HCT116 (cell line): ENCODE data around the gene KLF3. TPM values are rescaled to one million over a fixed set of nuclear protein-coding genes. Genes with fewer than 3 reads are reported as not detected.

Experiments
- ATAC-seq: fragments of 200-7000 bp; cut with Tn5 transposase; 2 replicates; pipeline ENCODE4 v1.9.1; 2020; ENCODE audit warnings: mild to moderate bottlenecking, moderate library complexity
- BruUV-seq: library from RNA; stranded (reverse); fragments of 400-500 nt; replicated peaks from 2 replicates; lab custom pipeline; 2021; lab: Mats Ljungman, UMichigan
- CTCF ChIA-PET: fragments of 300-600 bp; sonication (Branson Sonifier 250); formaldehyde crosslinking; loops from one replicate; lab custom pipeline; 2021; ENCODE audit warnings: antibody characterized with exemption; lab: Charles Lee
- POLR2A ChIA-PET: fragments of 300-600, 350-600 bp; sonication (Branson Sonifier 250); formaldehyde crosslinking; loops from one replicate; lab custom pipeline; 2021; ENCODE audit warnings: antibody characterized with exemption; lab: Charles Lee
- RAD21 ChIA-PET, 2 experiments: fragments of 300-600 bp; sonication (Branson Sonifier 250); formaldehyde crosslinking; loops; one replicate each; lab custom pipeline; 2023; ENCODE audit warnings: low total read pairs in 2 of 2; ENCODE audit not compliant: uncharacterized antibody in 2 of 2, unreplicated experiment in 2 of 2, low non-redundant PET in 1 of 2; lab: Charles Lee
- DNase-seq: peaks from one replicate; pipeline ENCODE4 v3.0.0-alpha.2; 2010; ENCODE audit warnings: low read depth, low spot score
- H2AFZ ChIP-seq: fragments of 200-600 bp; shearing (Covaris generic), sonication (generic); 2 replicates; pipeline ENCODE4 v1.6.1; 2017; ENCODE audit warnings: low read depth, mixed run types, mixed read lengths, antibody characterized with exemption, low read length; ENCODE audit not compliant: poor library complexity, severe bottlenecking
- H3K27ac ChIP-seq: 2 replicates; pipeline ENCODE4 v1.5.1; 2012; ENCODE audit warnings: low read depth, low read length
- H3K27me3 ChIP-seq: fragments of 200-600 bp; sonication (generic); 2 replicates; pipeline ENCODE4 v1.6.1; 2016; ENCODE audit warnings: mixed run types, low read length, mixed read lengths; ENCODE audit not compliant: insufficient read depth
- H3K36me3 ChIP-seq, 2 experiments: fragments of 200-500 bp in 1 of 2; fragments of 200-600 bp in 1 of 2; sonication (Bioruptor generic) in 1 of 2; sonication (generic) in 1 of 2; 2 replicates each; pipeline versions ENCODE4 v1.5.1 to v1.6.1; 2014 to 2016; ENCODE audit warnings: low read length in 2 of 2, inconsistent platforms in 1 of 2, mixed read lengths in 1 of 2, mixed run types in 1 of 2; ENCODE audit not compliant: insufficient read depth in 2 of 2, control insufficient read depth in 1 of 2
- H3K4me1 ChIP-seq, 2 experiments: fragments of 200-600 bp in 1 of 2; sonication (generic) in 1 of 2; 2 replicates each; pipeline versions ENCODE4 v1.5.1 to v1.6.1; 2012 to 2017; ENCODE audit warnings: low read length in 2 of 2, inconsistent platforms in 1 of 2, mild to moderate bottlenecking in 1 of 2, mixed read lengths in 1 of 2, mixed run types in 1 of 2, moderate library complexity in 1 of 2; ENCODE audit not compliant: insufficient read depth in 2 of 2, control insufficient read depth in 1 of 2
- H3K4me2 ChIP-seq: fragments of 200-600 bp; sonication (generic); 2 replicates; pipeline ENCODE4 v1.6.1; 2017; ENCODE audit warnings: mixed run types, low read length, mixed read lengths
- H3K4me3 ChIP-seq, 2 experiments: fragments of 200-600 bp in 1 of 2; sonication (generic) in 1 of 2; replicated peaks in 1 of 2; 2 replicates each; pipeline ENCODE4 v1.5.1; 2011 to 2016; ENCODE audit warnings: low read length in 2 of 2, control low read depth in 1 of 2, low read depth in 1 of 2, mild to moderate bottlenecking in 1 of 2, mixed read lengths in 1 of 2, mixed run types in 1 of 2
- H3K79me2 ChIP-seq: fragments of 200-600 bp; sonication (generic); 2 replicates; pipeline ENCODE4 v1.6.1; 2017; ENCODE audit warnings: mild to moderate bottlenecking, mixed run types, low read length, moderate library complexity, mixed read lengths; ENCODE audit not compliant: insufficient read depth
- H3K9ac ChIP-seq: fragments of 200-600 bp; sonication (generic); 2 replicates; pipeline ENCODE4 v1.6.1; 2016; ENCODE audit warnings: low read length, mixed read lengths
- H3K9me2 ChIP-seq: fragments of 200-600 bp; sonication (generic), shearing (Covaris generic); 2 replicates; pipeline ENCODE4 v1.6.1; 2017; ENCODE audit warnings: mixed run types, mild to moderate bottlenecking, moderate library complexity; ENCODE audit not compliant: insufficient read depth
- H3K9me3 ChIP-seq, 2 experiments: fragments of 200-500 bp in 1 of 2; fragments of 200-600 bp in 1 of 2; sonication (Bioruptor generic) in 1 of 2; sonication (generic) in 1 of 2; 2 replicates each; pipeline ENCODE4 v1.6.1; 2014 to 2017; ENCODE audit warnings: low read length in 2 of 2, mixed read lengths in 2 of 2, inconsistent platforms in 1 of 2, low read depth in 1 of 2, mild to moderate bottlenecking in 1 of 2, mixed run types in 1 of 2, moderate library complexity in 1 of 2; ENCODE audit not compliant: control insufficient read depth in 1 of 2, insufficient read depth in 1 of 2
- H4K20me1 ChIP-seq: fragments of 200-600 bp; sonication (generic), shearing (Covaris generic); 2 replicates; pipeline ENCODE4 v1.6.1; 2017; ENCODE audit warnings: mixed run types, mild to moderate bottlenecking, moderate library complexity; ENCODE audit not compliant: insufficient read depth
- EGR1 ChIP-seq: IDR thresholded peaks from 2 replicates; pipeline ENCODE4 v1.6.1; 2012; ENCODE audit warnings: low read depth
- FOSL1 ChIP-seq: IDR thresholded peaks from 2 replicates; pipeline ENCODE4 v1.6.1; 2012; ENCODE audit warnings: low read depth
- POLR2AphosphoS5 ChIP-seq: IDR thresholded peaks from 2 replicates; pipeline ENCODE4 v1.6.1; 2011; ENCODE audit warnings: mild to moderate bottlenecking, low read depth, low read length, moderate library complexity
- TCF7L2 ChIP-seq: IDR thresholded peaks from 2 replicates; pipeline ENCODE4 v1.7.0; 2011; ENCODE audit warnings: borderline replicate concordance, inconsistent platforms; ENCODE audit not compliant: insufficient read depth, insufficient read length; ENCODE audit errors: extremely low read depth
- ZFX ChIP-seq: fragments of 450-650 bp; IDR thresholded peaks from 2 replicates; pipeline ENCODE4 v1.6.1; 2017
- ZNF274 ChIP-seq: fragments of 200-500 bp; sonication (Bioruptor generic); IDR thresholded peaks from 2 replicates; pipeline ENCODE4 v1.6.1; 2014; ENCODE audit warnings: mild to moderate bottlenecking, low read depth, low read length, inconsistent platforms
- intact Hi-C: fragments of 100-400 bp; cut with micrococcal nuclease; formaldehyde crosslinking; loops from 2 replicates; pipeline ENCODE4 v1.10.0; 2022
- total RNA-seq: library from RNA; stranded (reverse); gene quantifications from one replicate; pipeline ENCODE4 v1.2.1, GENCODE V29; 2021; ENCODE audit not compliant: unreplicated experiment
- TF ChIP-seq, protein P1 (sequence below), 3 experiments: fragments of 200-600 bp in 1 of 3; sonication (generic) in 1 of 3; IDR thresholded peaks in 2 of 3; conservative IDR thresholded peaks in 1 of 3; 2 replicates each; pipeline ENCODE4 v1.5.1; 2012 to 2017; ENCODE audit warnings: low read depth in 2 of 3, low read length in 2 of 3, antibody characterized with exemption in 1 of 3, borderline replicate concordance in 1 of 3, control low read depth in 1 of 3, mild to moderate bottlenecking in 1 of 3, mixed read lengths in 1 of 3, mixed run types in 1 of 3, moderate library complexity in 1 of 3; ENCODE audit not compliant: insufficient read depth in 1 of 3
- TF ChIP-seq, protein P2 (sequence below): IDR thresholded peaks from 2 replicates; pipeline ENCODE4 v1.6.1; 2012
- TF ChIP-seq, protein P3 (sequence below): IDR thresholded peaks from 2 replicates; pipeline ENCODE4 v1.6.1; 2012; ENCODE audit warnings: low read depth

Gene KLF3
- total RNA-seq, 1 experiment from 2014 or later: 44.2 TPM

DNA sequence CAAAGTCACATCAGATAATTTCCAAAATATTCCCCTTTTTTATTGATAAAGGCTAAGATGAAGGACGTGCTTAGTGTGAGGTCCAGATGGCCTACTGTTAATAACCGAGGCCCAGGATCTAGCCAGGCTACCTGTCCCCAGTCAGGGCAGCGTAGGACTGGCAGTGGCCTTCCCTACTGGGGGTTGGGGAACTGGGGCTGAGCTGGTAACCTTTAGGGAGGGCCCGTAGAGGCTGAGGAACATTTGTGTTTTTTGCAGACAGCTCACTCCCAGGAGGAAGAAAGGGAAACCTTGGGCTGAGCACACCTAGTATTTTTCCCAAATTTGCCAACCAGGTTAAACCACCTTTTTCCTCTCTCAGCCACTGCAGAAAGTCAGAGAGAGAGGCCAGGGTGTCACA, 59.1 kb downstream of the KLF3 start:
- CTCF ChIA-PET: interaction anchor here (1.5 kb wide), 1 partner anchor 543 kb away, joined by 5 read pairs; no protein-coding TSS in a partner anchor
- no peak overlapping the region for H3K27ac ChIP-seq
- no TSS peak for BruUV-seq
- TF ChIP-seq FOSL1 (no peak), ZFX (no peak), ZNF274 (no peak), POLR2AphosphoS5 (no peak), EGR1 (no peak), TCF7L2 (no peak)
- TF ChIP-seq, protein P1, sequence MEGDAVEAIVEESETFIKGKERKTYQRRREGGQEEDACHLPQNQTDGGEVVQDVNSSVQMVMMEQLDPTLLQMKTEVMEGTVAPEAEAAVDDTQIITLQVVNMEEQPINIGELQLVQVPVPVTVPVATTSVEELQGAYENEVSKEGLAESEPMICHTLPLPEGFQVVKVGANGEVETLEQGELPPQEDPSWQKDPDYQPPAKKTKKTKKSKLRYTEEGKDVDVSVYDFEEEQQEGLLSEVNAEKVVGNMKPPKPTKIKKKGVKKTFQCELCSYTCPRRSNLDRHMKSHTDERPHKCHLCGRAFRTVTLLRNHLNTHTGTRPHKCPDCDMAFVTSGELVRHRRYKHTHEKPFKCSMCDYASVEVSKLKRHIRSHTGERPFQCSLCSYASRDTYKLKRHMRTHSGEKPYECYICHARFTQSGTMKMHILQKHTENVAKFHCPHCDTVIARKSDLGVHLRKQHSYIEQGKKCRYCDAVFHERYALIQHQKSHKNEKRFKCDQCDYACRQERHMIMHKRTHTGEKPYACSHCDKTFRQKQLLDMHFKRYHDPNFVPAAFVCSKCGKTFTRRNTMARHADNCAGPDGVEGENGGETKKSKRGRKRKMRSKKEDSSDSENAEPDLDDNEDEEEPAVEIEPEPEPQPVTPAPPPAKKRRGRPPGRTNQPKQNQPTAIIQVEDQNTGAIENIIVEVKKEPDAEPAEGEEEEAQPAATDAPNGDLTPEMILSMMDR (IDR thresholded peaks at IDR 0.05 in 2 of 3, conservative IDR thresholded peaks at IDR 0.05 in 1 of 3; ENCODE audit: borderline replicate concordance in 1 of 3, insufficient read depth in 1 of 3, low read depth in 2 of 3, low read length in 2 of 3): no peak
- TF ChIP-seq, protein P2, sequence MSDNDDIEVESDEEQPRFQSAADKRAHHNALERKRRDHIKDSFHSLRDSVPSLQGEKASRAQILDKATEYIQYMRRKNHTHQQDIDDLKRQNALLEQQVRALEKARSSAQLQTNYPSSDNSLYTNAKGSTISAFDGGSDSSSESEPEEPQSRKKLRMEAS: no peak
- TF ChIP-seq, protein P3, sequence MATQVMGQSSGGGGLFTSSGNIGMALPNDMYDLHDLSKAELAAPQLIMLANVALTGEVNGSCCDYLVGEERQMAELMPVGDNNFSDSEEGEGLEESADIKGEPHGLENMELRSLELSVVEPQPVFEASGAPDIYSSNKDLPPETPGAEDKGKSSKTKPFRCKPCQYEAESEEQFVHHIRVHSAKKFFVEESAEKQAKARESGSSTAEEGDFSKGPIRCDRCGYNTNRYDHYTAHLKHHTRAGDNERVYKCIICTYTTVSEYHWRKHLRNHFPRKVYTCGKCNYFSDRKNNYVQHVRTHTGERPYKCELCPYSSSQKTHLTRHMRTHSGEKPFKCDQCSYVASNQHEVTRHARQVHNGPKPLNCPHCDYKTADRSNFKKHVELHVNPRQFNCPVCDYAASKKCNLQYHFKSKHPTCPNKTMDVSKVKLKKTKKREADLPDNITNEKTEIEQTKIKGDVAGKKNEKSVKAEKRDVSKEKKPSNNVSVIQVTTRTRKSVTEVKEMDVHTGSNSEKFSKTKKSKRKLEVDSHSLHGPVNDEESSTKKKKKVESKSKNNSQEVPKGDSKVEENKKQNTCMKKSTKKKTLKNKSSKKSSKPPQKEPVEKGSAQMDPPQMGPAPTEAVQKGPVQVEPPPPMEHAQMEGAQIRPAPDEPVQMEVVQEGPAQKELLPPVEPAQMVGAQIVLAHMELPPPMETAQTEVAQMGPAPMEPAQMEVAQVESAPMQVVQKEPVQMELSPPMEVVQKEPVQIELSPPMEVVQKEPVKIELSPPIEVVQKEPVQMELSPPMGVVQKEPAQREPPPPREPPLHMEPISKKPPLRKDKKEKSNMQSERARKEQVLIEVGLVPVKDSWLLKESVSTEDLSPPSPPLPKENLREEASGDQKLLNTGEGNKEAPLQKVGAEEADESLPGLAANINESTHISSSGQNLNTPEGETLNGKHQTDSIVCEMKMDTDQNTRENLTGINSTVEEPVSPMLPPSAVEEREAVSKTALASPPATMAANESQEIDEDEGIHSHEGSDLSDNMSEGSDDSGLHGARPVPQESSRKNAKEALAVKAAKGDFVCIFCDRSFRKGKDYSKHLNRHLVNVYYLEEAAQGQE: no peak
- H2AFZ ChIP-seq: no peak overlapping the region
- ATAC-seq (no peak), DNase-seq (no peak)
- no peak overlapping the region for H3K4me2 ChIP-seq
- no peak overlapping the region for H3K4me3 ChIP-seq
- H4K20me1 ChIP-seq: no peaks in the 10 kb centered on the region
- H3K9ac ChIP-seq: no peak overlapping the region
- peaks cover 18 to 22% of the 10 kb centered on the region in 2 experiments for H3K4me1 ChIP-seq
- RAD21 ChIA-PET: no interaction called here
- no peaks in the 10 kb centered on the region for H3K9me3 ChIP-seq
- intact Hi-C loops: no loop called here
- no peaks in the 10 kb centered on the region for H3K27me3 ChIP-seq
- H3K36me3 ChIP-seq: no peaks in the 10 kb centered on the region
- no peaks in the 10 kb centered on the region for H3K9me2 ChIP-seq
- POLR2A ChIA-PET: interaction anchor here (0.9 kb wide), 1 partner anchor 403 kb away, joined by 3 read pairs; no protein-coding TSS in a partner anchor
- H3K79me2 ChIP-seq: no peaks in the 10 kb centered on the region
